Liver (tissue), 9 donors: ENCODE measurements around the gene BRD3. TPM values are rescaled to one million over a fixed set of nuclear protein-coding genes. Genes with fewer than 3 reads are reported as not detected.

ENCODE experiments used
- DNase-seq: peaks from one replicate; pipeline ENCODE4 v3.0.0-alpha.2; 2017; ENCODE audit warnings: low spot score
- H3K27ac ChIP-seq, 2 donors: one replicate each; pipeline ENCODE4 v1.7.0; 2013; ENCODE audit warnings: inconsistent platforms in 2 of 2, low read length in 2 of 2, control low read depth in 1 of 2, low read depth in 1 of 2, mild to moderate bottlenecking in 1 of 2
- H3K27me3 ChIP-seq, 4 donors: one replicate each; pipeline versions ENCODE4 v1.6.1 to v1.7.0; 2013; ENCODE audit warnings: low read length in 3 of 4, inconsistent platforms in 1 of 4, mild to moderate bottlenecking in 1 of 4, moderate library complexity in 1 of 4; ENCODE audit not compliant: control insufficient read depth in 4 of 4, insufficient read depth in 4 of 4
- H3K36me3 ChIP-seq, 4 donors: one replicate each; pipeline versions ENCODE4 v1.6.1 to v1.7.0; 2013; ENCODE audit warnings: low read length in 3 of 4, mild to moderate bottlenecking in 3 of 4, low read depth in 1 of 4, moderate library complexity in 1 of 4; ENCODE audit not compliant: control insufficient read depth in 4 of 4, insufficient read depth in 3 of 4
- H3K4me1 ChIP-seq, 4 donors: one replicate each; pipeline versions ENCODE4 v1.6.1 to v1.7.0; 2013; ENCODE audit warnings: low read length in 3 of 4, mild to moderate bottlenecking in 3 of 4, moderate library complexity in 1 of 4; ENCODE audit not compliant: control insufficient read depth in 4 of 4, insufficient read depth in 4 of 4
- H3K4me3 ChIP-seq, 3 donors: one replicate each; pipeline versions ENCODE4 v1.6.1 to v1.7.0; 2013; ENCODE audit warnings: low read length in 3 of 3, control low read depth in 1 of 3, low read depth in 1 of 3, mild to moderate bottlenecking in 1 of 3
- H3K9ac ChIP-seq, 2 donors: one replicate each; pipeline ENCODE4 v1.7.0; 2013; ENCODE audit warnings: low read length in 2 of 2, mild to moderate bottlenecking in 2 of 2, moderate library complexity in 2 of 2, control low read depth in 1 of 2, low read depth in 1 of 2
- H3K9me3 ChIP-seq, 4 donors: one replicate each; pipeline versions ENCODE4 v1.6.1 to v1.7.0; 2013; ENCODE audit warnings: low read length in 3 of 4; ENCODE audit not compliant: control insufficient read depth in 4 of 4
- EGR1 ChIP-seq, 2 donors: IDR thresholded peaks; 2 replicates each; pipeline ENCODE4 v1.6.1; 2016 to 2018; ENCODE audit warnings: antibody characterized with exemption in 2 of 2, low read depth in 2 of 2
- FOXA1 ChIP-seq: IDR thresholded peaks from 2 replicates; pipeline ENCODE4 v1.6.1; 2016; ENCODE audit warnings: antibody characterized with exemption
- GABPA ChIP-seq, 2 donors: IDR thresholded peaks in 1 of 2; conservative IDR thresholded peaks in 1 of 2; 2 replicates each; pipeline ENCODE4 v1.6.1; 2016; ENCODE audit warnings: antibody characterized with exemption in 2 of 2, mild to moderate bottlenecking in 1 of 2, moderate library complexity in 1 of 2
- HNF4G ChIP-seq: IDR thresholded peaks from 2 replicates; pipeline ENCODE4 v1.6.1; 2016; ENCODE audit warnings: antibody characterized with exemption
- MAX ChIP-seq: IDR thresholded peaks from 2 replicates; pipeline ENCODE4 v1.6.1; 2016; ENCODE audit warnings: antibody characterized with exemption
- RAD21 ChIP-seq, 2 donors: IDR thresholded peaks; 2 replicates each; pipeline ENCODE4 v1.6.1; 2016; ENCODE audit warnings: antibody characterized with exemption in 2 of 2, mild to moderate bottlenecking in 2 of 2
- REST ChIP-seq: IDR thresholded peaks from 2 replicates; pipeline ENCODE4 v1.6.1; 2016; ENCODE audit warnings: antibody characterized with exemption, mild to moderate bottlenecking
- RXRA ChIP-seq, 2 donors: IDR thresholded peaks; 2 replicates each; pipeline ENCODE4 v1.6.1; 2017 to 2018; ENCODE audit warnings: antibody characterized with exemption in 2 of 2, mild to moderate bottlenecking in 1 of 2
- YY1 ChIP-seq: IDR thresholded peaks from 2 replicates; pipeline ENCODE4 v1.6.1; 2016; ENCODE audit warnings: antibody characterized with exemption, mild to moderate bottlenecking
- ZBTB33 ChIP-seq: IDR thresholded peaks from 2 replicates; pipeline ENCODE4 v1.6.1; 2016; ENCODE audit warnings: antibody characterized with exemption
- WGBS: extraction: QIAGEN DNeasy Blood & Tissue Kit; methylation state at CpG from one replicate; pipeline ENCODE4 v1.1.7; 2013; 5-methylcytosine and 5-hydroxymethylcytosine counted together
- polyA plus RNA-seq, 2 donors: library from polyadenylated mRNA; stranded (reverse) in 1 of 2; unstranded in 1 of 2; fragments of 200-250 nt in 1 of 2; fragments of >200 nt in 1 of 2; fragmentation: Nextera tagmentation in 1 of 2; extraction: Ambion mirVana in 1 of 2; gene quantifications; one replicate each; pipeline versions ENCODE4 v1.2.1 to v1.2.3, GENCODE V29; 2013 to 2015
- total RNA-seq, 2 donors: library from RNA; depleted of rRNA; stranded (reverse); fragments of >200 nt; gene quantifications; one replicate each; pipeline ENCODE4 v1.2.3, GENCODE V29; 2014
- donor health status: healthy.
- donor health status: healthy.
- donor health status: healthy.
- donor health status: healthy.
- donor health status: healthy.

The BRD3 gene
- total and polyA plus RNA-seq, 4 donors: 7.2 to 17.7 (median 12.7) TPM

- Histone ChIP-seq H3K4me1 (peaks cover 10 to 23% (median 12%) of the 10 kb centered on the region in 4 donors), H3K9ac (no peak overlapping the region), H3K4me3 (no peak overlapping the region), H3K27me3 (no peaks in the 10 kb centered on the region), H3K9me3 (no peaks in the 10 kb centered on the region), H3K36me3 (peaks cover 0 to 3% (median under 1%) of the 10 kb centered on the region in 4 donors), H3K27ac (no peak overlapping the region)
- DNase-seq: no peak
- WGBS: 91% methylated on average over 16 of the region's 16 CpGs
- TF ChIP-seq RAD21 (IDR thresholded peaks at IDR 0.05) (no peak), YY1 (no peak), RXRA (IDR thresholded peaks at IDR 0.05) (no peak), HNF4G (no peak), MAX (no peak), GABPA (IDR thresholded peaks at IDR 0.05 in 1 of 2, conservative IDR thresholded peaks at IDR 0.05 in 1 of 2) (no peak), FOXA1 (no peak), REST (no peak), ZBTB33 (no peak)
Observed at GRCh38 chr9:133987946-133988665, 79.7 kb downstream of the BRD3 start.

GRCh38 chr9:133987446-133987788, 80.4 kb downstream of the BRD3 start:
- Histone ChIP-seq H3K9me3 (no peaks in the 10 kb centered on the region), H3K9ac (no peak overlapping the region), H3K4me3 (no peak overlapping the region), H3K27me3 (no peaks in the 10 kb centered on the region), H3K27ac (no peak overlapping the region), H3K36me3 (peaks cover 0 to 3% (median under 1%) of the 10 kb centered on the region in 4 donors), H3K4me1 (peaks cover 10 to 26% (median 12%) of the 10 kb centered on the region in 4 donors)
- DNase-seq: no peak
- 94% methylated on average over 14 of the region's 14 CpGs for WGBS
- TF ChIP-seq EGR1 (IDR thresholded peaks at IDR 0.05; ENCODE audit: low read depth in 2 of 2): no peak
- TF ChIP-seq GABPA (IDR thresholded peaks at IDR 0.05 in 1 of 2, conservative IDR thresholded peaks at IDR 0.05 in 1 of 2): no peak
- no peak for TF ChIP-seq ZBTB33
- no peak for TF ChIP-seq MAX
